BJ (cell line): Measurements from ENCODE around the gene SLC8A1. TPM values are rescaled to one million over a fixed set of nuclear protein-coding genes. Genes with fewer than 3 reads are reported as not detected.

ENCODE experiments used
- CTCF ChIA-PET: fragments of 350-600 bp; formaldehyde crosslinking; extraction: SDS; loops from one replicate; lab custom pipeline; 2021; ENCODE audit warnings: antibody characterized with exemption, inconsistent platforms; lab: Yijun Ruan, JAX
- POLR2A ChIA-PET: fragments of 300-600 bp; sonication (Branson Sonifier 250); formaldehyde crosslinking; extraction: SDS; loops from one replicate; lab custom pipeline; 2021; ENCODE audit warnings: antibody characterized with exemption; lab: Charles Lee
- DNase-seq: peaks from one replicate; pipeline ENCODE4 v3.0.0-alpha.2; 2011; ENCODE audit warnings: low read depth
- H3K27me3 ChIP-seq: 2 replicates; pipeline ENCODE4 v1.6.0; 2011; ENCODE audit warnings: low read length; ENCODE audit not compliant: control insufficient read depth, insufficient read depth
- H3K36me3 ChIP-seq: 2 replicates; pipeline ENCODE4 v1.5.1; 2011; ENCODE audit warnings: low read length; ENCODE audit not compliant: control insufficient read depth, insufficient read depth
- H3K4me3 ChIP-seq: 2 replicates; pipeline ENCODE4 v1.5.1; 2011; ENCODE audit warnings: low read depth, mild to moderate bottlenecking, control low read depth, low read length
- CTCF ChIP-seq: IDR thresholded peaks from 2 replicates; pipeline ENCODE4 v1.5.1; 2011; ENCODE audit warnings: low read depth, mild to moderate bottlenecking, control low read depth, inconsistent platforms, low read length, moderate library complexity; ENCODE audit not compliant: insufficient read depth
- polyA plus RNA-seq: library from polyadenylated mRNA; depleted of rRNA; stranded (reverse); fragments of >200 nt; gene quantifications from 2 replicates; pipeline ENCODE4 v1.2.3, GENCODE V29; 2011

Gene SLC8A1
- polyA plus RNA-seq, 1 experiment: 18.5 TPM

- CTCF ChIA-PET: no interaction called here
- Histone ChIP-seq H3K36me3 (no peaks in the 10 kb centered on the region), H3K4me3 (no peak overlapping the region), H3K27me3 (no peaks in the 10 kb centered on the region)
- no peak for DNase-seq
- POLR2A ChIA-PET: no interaction called here
- no peak for TF ChIP-seq CTCF
Observed at GRCh38 chr2:40395169-40396073, 56.5 kb downstream of the SLC8A1 start.

- no peak for DNase-seq
Observed at GRCh38 chr2:40394597-40394996, 57.3 kb downstream of the SLC8A1 start.

DNA sequence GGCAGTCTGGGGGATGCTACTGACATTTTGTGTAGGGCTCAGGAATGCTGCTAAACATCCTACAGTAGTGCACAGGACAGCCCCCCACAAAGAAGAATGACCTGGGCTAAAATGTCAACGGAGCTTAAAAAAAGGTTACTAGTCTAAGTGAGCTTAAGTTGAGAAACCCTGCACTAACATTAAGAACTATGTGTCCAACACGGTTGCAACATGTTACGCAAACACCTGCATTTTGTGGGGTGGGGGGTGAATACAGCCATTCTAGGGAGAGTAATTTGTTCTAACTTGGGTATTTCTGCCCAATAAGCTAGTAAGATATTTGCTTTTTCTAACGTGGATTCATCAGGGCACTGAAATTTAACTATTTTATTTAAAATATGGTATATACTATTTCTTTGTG is 57.9 kb downstream of the SLC8A1 start:
- no peak for TF ChIP-seq CTCF
- no peak for DNase-seq
- Histone ChIP-seq H3K36me3 (no peaks in the 10 kb centered on the region), H3K4me3 (no peak overlapping the region), H3K27me3 (no peaks in the 10 kb centered on the region)
- ChIA-PET POLR2A (no interaction called here), CTCF (interaction anchor here (0.6 to 1.2 kb wide), 3 partner anchors 57 to 160 kb away, joined by 3 read pairs; no protein-coding TSS in a partner anchor)

More at GRCh38 chr2:40394597-40394996, 57.3 kb downstream of the SLC8A1 start:
- ChIA-PET POLR2A (no interaction called here), CTCF (interaction anchor here (1.0 kb wide), 1 partner anchor 56 kb away, joined by 3 read pairs; no protein-coding TSS in a partner anchor)
- no peaks in the 10 kb centered on the region for H3K36me3 ChIP-seq
- H3K27me3 ChIP-seq: no peaks in the 10 kb centered on the region
- TF ChIP-seq CTCF: no peak
- no peak overlapping the region for H3K4me3 ChIP-seq

DNA sequence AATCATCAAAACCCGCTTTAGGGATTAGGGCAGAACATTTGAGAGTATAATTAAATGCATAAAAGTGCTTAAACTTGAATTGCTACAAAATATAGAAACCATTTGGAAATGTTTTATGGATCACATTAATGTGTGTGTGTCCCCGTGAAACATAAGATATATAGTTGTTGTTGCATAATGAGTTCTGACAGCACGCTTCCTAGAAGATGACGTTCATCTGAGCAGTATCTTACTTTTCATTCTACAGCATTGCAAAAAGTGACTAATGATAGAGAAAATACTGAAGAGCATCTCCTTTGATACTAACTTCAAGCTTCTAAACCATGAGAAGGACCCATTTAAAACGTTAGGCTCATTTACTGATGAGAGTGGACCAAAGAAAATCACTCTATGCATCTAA is 63.7 kb downstream of the SLC8A1 start:
- no peaks in the 10 kb centered on the region for H3K36me3 ChIP-seq
- ChIA-PET CTCF (no interaction called here), POLR2A (interaction anchor here (0.6 kb wide), 1 partner anchor 36 kb away, joined by 4 read pairs; no protein-coding TSS in a partner anchor)
- no peaks in the 10 kb centered on the region for H3K27me3 ChIP-seq
- DNase-seq: no peak
- no peak for TF ChIP-seq CTCF
- no peak overlapping the region for H3K4me3 ChIP-seq

DNA sequence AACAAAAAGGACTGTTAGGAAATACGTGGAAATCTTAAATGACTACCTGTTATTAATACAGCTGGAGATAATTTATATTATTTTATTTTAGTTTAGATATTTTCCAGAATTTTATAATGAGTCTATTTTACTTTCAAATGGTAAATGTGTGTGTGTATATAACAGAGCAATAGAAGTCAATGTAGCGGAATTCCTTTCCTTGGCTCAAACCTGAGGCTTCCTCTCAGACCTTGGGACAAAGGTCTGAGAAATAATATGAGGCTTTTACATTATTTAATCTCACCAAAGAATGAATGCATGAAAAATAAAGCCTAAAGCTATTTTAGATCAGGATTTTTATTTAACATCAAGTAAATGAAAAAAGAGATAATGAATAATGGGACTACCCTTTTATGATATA is 65.7 kb downstream of the SLC8A1 start:
- Histone ChIP-seq H3K36me3 (no peaks in the 10 kb centered on the region), H3K4me3 (no peak overlapping the region), H3K27me3 (no peaks in the 10 kb centered on the region)
- ChIA-PET POLR2A (no interaction called here), CTCF (no interaction called here)
- DNase-seq: no peak
- TF ChIP-seq CTCF: no peak
